Adrenal gland (tissue), 12 donors: Measurements from ENCODE around the gene KLHDC2. TPM values are rescaled to one million over a fixed set of nuclear protein-coding genes. Genes with fewer than 3 reads are reported as not detected.
"Not testable (repeated sequence)": the region's sequence is repeated elsewhere in the genome, so short reads cannot be mapped to it uniquely, and the experiment has no call there.

ENCODE experiments used
- DNase-seq, 7 donors: peaks; one replicate each; pipeline ENCODE4 v3.0.0-alpha.2; 2019 to 2020
- H3K27ac ChIP-seq, 5 donors: fragments of 200-600 bp; sonication (generic) in 4 of 5; 1 replicate in 3 of 5; 2 replicates in 2 of 5; pipeline versions ENCODE4 v1.5.1 to v1.8.0; 2016 to 2020; ENCODE audit warnings: mild to moderate bottlenecking in 1 of 5
- H3K27me3 ChIP-seq: fragments of 200-600 bp; 2 replicates; pipeline ENCODE4 v1.8.0; 2021
- H3K36me3 ChIP-seq, 2 donors: fragments of 200-600 bp; replicated peaks in 1 of 2; 1 replicate in 1 of 2; 2 replicates in 1 of 2; pipeline versions ENCODE4 v1.5.1 to v1.8.0; 2018 to 2022
- H3K4me1 ChIP-seq, 2 donors: fragments of 200-600 bp; replicated peaks in 1 of 2; 1 replicate in 1 of 2; 2 replicates in 1 of 2; pipeline versions ENCODE4 v1.5.1 to v1.8.0; 2018 to 2021
- H3K4me3 ChIP-seq, 4 donors: fragments of 200-600 bp; sonication (generic) in 3 of 4; one replicate each; pipeline ENCODE4 v1.5.1; 2016 to 2018
- H3K9me3 ChIP-seq, 3 donors: fragments of 200-600 bp; sonication (generic) in 1 of 3; replicated peaks in 1 of 3; 1 replicate in 2 of 3; 2 replicates in 1 of 3; pipeline versions ENCODE4 v1.5.1 to v1.8.0; 2016 to 2021
- POLR2A ChIP-seq, 2 donors: fragments of 450-650 bp; IDR thresholded peaks; one replicate each; pipeline ENCODE4 v1.6.1; 2017; ENCODE audit warnings: antibody characterized with exemption in 2 of 2, mild to moderate bottlenecking in 2 of 2, moderate library complexity in 1 of 2
- WGBS, 4 donors: extraction: QIAGEN DNeasy Blood & Tissue Kit in 2 of 4; methylation state at CpG; one replicate each; pipeline versions ENCODE4 v1.1.5 to v1.1.7; 2013 to 2017; 5-methylcytosine and 5-hydroxymethylcytosine counted together
- intact Hi-C, 2 donors: fragments of 100-400 bp; cut with DNase I; formaldehyde crosslinking; loops; one replicate each; pipeline versions ENCODE4 v1.14.1 to v1.15.0; 2022 to 2023
- polyA plus RNA-seq, 3 donors: library from polyadenylated mRNA; stranded (reverse); fragments of 200-250 nt in 2 of 3; fragments of 350-450 nt in 1 of 3; fragmentation: Illumina TruSeq in 1 of 3; extraction: RNeasy Lipid Tissue Mini Kit (QIAGEN cat#74804) in 1 of 3; gene quantifications; one replicate each; pipeline ENCODE4 v1.2.3, GENCODE V29; 2013 to 2014
- total RNA-seq, 9 donors: library from RNA; depleted of rRNA in 4 of 9; stranded (reverse); fragments of >200 nt in 4 of 9; fragments of 120-200 nt in 1 of 9; fragmentation: NEBNext Ultra II Directional in 1 of 9; extraction: Animal tissue kit (Norgen Biotek cat#: 25700) in 1 of 9; gene quantifications; one replicate each; pipeline versions ENCODE4 v1.1.0 to v1.2.4, GENCODE V29; 2013 to 2023
- TF ChIP-seq, protein P1 (sequence below), 6 experiments: fragments of 450-650 bp in 4 of 6; fragments of 200-600 bp in 2 of 6; sonication (generic) in 1 of 6; IDR thresholded peaks; 1 replicate in 5 of 6; 2 replicates in 1 of 6; pipeline versions ENCODE4 v1.5.1 to v1.8.0; 2016 to 2021; ENCODE audit warnings: antibody characterized with exemption in 6 of 6, mild to moderate bottlenecking in 2 of 6, moderate library complexity in 1 of 6
- donor health status: healthy with polysubstance abuse.
- donor health status: Bipolar disorder and iron deficiency.
- donor health status: DM: yes; HTN: yes; CAD: no.
- donor health status: DM: no; HTN: no; CAD: no.
- donor health status: DM: no; HTN: no; CAD: no.
- donor health status: DM: yes; HTN: yes; CAD: no.

The KLHDC2 gene
- total and polyA plus RNA-seq, 12 donors: 43.1 to 134 (median 68.5) TPM

DNA sequence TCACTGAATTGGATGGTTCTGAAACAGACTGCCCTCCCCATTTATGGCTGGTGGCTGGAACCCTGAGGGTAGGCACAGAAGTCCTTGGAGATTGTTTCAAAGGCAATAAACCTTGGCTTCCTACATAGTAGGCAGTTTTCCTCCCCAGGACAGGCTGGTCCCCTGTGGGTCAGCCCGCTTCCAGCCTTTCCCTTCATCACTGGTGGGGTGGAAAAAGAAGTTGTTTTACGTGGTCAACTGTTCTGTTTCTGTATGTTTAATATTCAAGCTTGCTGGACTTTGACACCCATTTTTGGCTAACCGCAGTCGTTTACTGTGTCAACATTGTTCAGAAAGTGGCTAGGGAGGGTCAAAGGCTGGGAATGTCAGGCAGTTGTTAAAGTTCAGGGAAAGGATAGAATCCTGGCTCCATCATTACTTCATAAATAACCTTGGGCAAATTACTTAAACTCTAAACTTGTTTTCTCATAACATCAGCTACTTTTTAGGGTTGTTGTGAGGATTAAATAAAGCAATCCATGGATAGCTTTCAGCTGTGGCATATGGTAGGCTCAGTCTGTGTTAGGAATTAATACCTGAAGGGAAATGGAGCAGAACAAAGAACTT, 2.4 kb downstream of the KLHDC2 start:
- intact Hi-C loops: no loop called here
- Histone ChIP-seq H3K4me1 (peaks cover 26 to 34% of the 10 kb centered on the region in 2 donors), H3K4me3 (peak overlapping the region in 1 of 4 donors; percentile 84), H3K27ac (peak overlapping the region in 3 of 5 donors; percentile 24 to 64 (median 50)), H3K36me3 (peaks cover 0 to 18% of the 10 kb centered on the region in 2 donors), H3K27me3 (no peaks in the 10 kb centered on the region), H3K9me3 (no peaks in the 10 kb centered on the region)
- 41 to 57% (median 51%) methylated on average over 4 of the region's 4 CpGs for WGBS, 4 donors
- no peak for TF ChIP-seq POLR2A (IDR thresholded peaks at IDR 0.05)
- TF ChIP-seq, protein P1, sequence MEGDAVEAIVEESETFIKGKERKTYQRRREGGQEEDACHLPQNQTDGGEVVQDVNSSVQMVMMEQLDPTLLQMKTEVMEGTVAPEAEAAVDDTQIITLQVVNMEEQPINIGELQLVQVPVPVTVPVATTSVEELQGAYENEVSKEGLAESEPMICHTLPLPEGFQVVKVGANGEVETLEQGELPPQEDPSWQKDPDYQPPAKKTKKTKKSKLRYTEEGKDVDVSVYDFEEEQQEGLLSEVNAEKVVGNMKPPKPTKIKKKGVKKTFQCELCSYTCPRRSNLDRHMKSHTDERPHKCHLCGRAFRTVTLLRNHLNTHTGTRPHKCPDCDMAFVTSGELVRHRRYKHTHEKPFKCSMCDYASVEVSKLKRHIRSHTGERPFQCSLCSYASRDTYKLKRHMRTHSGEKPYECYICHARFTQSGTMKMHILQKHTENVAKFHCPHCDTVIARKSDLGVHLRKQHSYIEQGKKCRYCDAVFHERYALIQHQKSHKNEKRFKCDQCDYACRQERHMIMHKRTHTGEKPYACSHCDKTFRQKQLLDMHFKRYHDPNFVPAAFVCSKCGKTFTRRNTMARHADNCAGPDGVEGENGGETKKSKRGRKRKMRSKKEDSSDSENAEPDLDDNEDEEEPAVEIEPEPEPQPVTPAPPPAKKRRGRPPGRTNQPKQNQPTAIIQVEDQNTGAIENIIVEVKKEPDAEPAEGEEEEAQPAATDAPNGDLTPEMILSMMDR (IDR thresholded peaks at IDR 0.05): no peak
- no peak for DNase-seq

DNA sequence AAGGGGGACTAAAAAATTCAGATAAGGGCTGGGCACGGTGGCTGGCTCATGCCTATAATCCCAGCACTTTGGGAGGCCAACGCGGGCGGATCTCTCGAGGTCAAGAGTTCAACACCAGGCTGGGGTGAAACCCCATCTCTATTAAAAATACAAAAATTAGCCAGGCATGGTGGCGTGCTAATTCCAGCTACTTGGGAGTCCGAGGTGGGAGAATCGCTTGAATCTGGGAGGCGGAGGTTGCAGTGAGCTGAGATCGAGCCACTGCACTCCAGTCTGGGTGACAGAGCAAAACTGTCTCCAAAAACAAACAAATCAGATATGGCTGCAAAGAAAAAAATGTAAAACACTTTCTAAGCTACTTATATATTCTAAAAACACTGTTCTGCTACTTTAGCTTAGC, 3.7 kb downstream of the KLHDC2 start:
- DNase-seq, H3K27ac ChIP-seq, H3K27me3 ChIP-seq, H3K9me3 ChIP-seq, intact Hi-C loops, H3K4me3 ChIP-seq: not testable (repeated sequence)
- 91 to 95% (median 95%) methylated on average over 10 of the region's 10 CpGs for WGBS, 4 donors
- H3K36me3 ChIP-seq: peaks cover 0 to 27% of the 10 kb centered on the region in 2 donors
- H3K4me1 ChIP-seq: peaks cover 24 to 31% of the 10 kb centered on the region in 2 donors

DNA sequence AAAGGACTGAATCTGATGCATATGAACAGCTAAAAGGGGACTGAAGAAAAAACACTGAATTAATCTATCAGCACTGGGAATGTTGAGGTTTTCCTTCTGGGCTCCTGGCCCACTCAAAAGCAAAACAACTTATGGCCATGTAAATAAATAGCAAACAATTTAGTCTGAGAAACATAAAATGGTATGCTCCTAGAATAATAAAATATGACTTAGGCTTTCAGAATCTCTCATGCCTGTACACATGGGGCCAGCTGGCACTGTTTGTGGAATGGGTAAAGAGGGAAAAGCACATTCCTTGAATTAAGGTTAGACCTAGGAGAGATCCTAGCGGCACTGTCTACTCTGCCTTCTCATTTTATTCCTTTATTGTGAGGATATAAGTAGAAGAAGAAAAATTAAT, 6.2 kb downstream of the KLHDC2 start:
- Histone ChIP-seq H3K36me3 (peaks cover 0 to 45% of the 10 kb centered on the region in 2 donors), H3K9me3 (no peaks in the 10 kb centered on the region), H3K27me3 (no peaks in the 10 kb centered on the region), H3K27ac (no peak overlapping the region), H3K4me3 (no peak overlapping the region), H3K4me1 (peaks cover 15 to 25% of the 10 kb centered on the region in 2 donors)
- no peak for TF ChIP-seq POLR2A (IDR thresholded peaks at IDR 0.05)
- DNase-seq: no peak
- intact Hi-C loops: no loop called here
- 93 to 97% (median 96%) methylated on average over 1 of the region's 1 CpG for WGBS, 4 donors

DNA sequence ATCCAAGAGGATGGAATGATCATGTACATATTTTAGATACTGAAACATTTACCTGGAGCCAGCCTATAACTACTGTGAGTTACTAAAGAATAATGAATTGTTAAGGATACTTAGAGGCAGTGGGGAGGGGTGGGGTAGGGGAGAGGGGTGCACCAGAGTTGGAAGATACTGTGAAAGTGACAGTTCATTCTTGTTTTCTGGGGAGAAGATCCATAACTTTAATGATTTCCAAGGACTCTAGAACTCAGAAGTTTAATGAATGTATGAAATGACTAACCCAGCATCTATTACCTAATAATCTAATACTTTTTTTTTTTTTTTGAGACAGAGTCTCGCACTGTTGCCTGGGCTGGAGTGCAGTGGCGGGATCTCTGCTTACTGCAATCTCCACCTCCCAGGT, 10.5 kb downstream of the KLHDC2 start:
- no peak for DNase-seq
- Histone ChIP-seq H3K4me3 (no peak overlapping the region), H3K9me3 (no peaks in the 10 kb centered on the region), H3K27me3 (no peaks in the 10 kb centered on the region), H3K4me1 (peaks cover 0 to 4% of the 10 kb centered on the region in 2 donors), H3K27ac (no peak overlapping the region), H3K36me3 (peaks cover 0 to 87% of the 10 kb centered on the region in 2 donors)
- 94 to 98% (median 94%) methylated on average over 2 of the region's 2 CpGs for WGBS, 4 donors
- no peak for TF ChIP-seq POLR2A (IDR thresholded peaks at IDR 0.05)
- TF ChIP-seq, protein P1 (IDR thresholded peaks at IDR 0.05): no peak
- intact Hi-C loops: loop anchor here in 1 of 2 donors (5.0 kb wide), 1 partner anchor 49 kb away; no protein-coding TSS in a partner anchor

DNA sequence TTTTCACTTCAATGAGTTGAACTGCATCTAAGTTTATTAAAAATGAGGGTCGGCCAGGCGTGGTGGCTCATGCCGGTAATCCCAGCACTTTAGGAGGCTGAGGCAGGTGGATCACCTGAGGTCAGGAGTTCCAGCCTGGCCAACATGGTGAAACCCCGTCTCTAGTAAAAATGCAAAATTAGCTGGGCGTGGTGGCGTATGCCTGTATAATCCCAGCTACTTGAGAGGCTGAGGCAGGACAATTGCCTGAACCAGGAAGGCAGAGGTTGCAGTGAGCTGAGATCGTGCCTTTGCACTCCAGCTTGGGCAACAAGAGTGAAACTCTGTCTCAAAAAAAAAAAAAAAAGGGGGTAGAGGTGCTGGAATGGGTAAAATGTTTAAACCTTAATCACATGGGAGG, 13.1 kb downstream of the KLHDC2 start:
- DNase-seq, H3K27me3 ChIP-seq, H3K9me3 ChIP-seq, H3K4me3 ChIP-seq, H3K4me1 ChIP-seq, H3K27ac ChIP-seq: not testable (repeated sequence)
- intact Hi-C loops: loop anchor here in 1 of 2 donors (10.0 kb wide), 1 partner anchor 54 kb away; no protein-coding TSS in a partner anchor
- WGBS, 4 donors: 92 to 97% (median 95%) methylated on average over 7 of the region's 7 CpGs
- H3K36me3 ChIP-seq: peaks cover 0 to 87% of the 10 kb centered on the region in 2 donors
